Measurements from ENCODE around the gene RABGAP1L.

DNA sequence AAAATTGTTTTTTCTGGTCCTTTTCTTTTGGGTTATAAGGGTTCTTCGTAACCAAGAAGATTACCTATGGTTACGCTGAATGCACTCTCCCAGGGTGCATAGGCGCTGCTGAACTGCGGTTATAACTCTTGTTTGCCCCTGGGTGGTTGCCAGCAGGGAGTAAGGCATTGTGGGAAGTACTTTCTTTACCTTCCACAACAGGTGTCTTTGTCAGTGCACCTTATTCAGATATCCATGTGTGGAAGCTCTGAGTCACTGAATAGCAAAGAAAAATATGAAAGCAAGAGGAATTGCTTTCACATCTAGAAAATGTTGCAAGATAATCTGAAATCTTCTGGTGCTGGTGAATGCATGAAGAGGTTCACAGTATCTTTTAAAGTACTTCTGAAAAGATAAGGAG is 716.0 kb downstream of the RABGAP1L start:
- TF ChIP-seq KLF16 (tag by site-specific recombination; IDR thresholded peaks at IDR 0.05) = no peak
- no peak for TF ChIP-seq ZBTB7A (tag by site-specific recombination; IDR thresholded peaks at IDR 0.05; ENCODE audit: low read depth)
- TF ChIP-seq ZXDB (tag by site-specific recombination; IDR thresholded peaks at IDR 0.05) = no peak
- no peak for TF ChIP-seq ZNF510 (tag by site-specific recombination; IDR thresholded peaks at IDR 0.05; ENCODE audit: insufficient replicate concordance)
- TF ChIP-seq, protein P1, sequence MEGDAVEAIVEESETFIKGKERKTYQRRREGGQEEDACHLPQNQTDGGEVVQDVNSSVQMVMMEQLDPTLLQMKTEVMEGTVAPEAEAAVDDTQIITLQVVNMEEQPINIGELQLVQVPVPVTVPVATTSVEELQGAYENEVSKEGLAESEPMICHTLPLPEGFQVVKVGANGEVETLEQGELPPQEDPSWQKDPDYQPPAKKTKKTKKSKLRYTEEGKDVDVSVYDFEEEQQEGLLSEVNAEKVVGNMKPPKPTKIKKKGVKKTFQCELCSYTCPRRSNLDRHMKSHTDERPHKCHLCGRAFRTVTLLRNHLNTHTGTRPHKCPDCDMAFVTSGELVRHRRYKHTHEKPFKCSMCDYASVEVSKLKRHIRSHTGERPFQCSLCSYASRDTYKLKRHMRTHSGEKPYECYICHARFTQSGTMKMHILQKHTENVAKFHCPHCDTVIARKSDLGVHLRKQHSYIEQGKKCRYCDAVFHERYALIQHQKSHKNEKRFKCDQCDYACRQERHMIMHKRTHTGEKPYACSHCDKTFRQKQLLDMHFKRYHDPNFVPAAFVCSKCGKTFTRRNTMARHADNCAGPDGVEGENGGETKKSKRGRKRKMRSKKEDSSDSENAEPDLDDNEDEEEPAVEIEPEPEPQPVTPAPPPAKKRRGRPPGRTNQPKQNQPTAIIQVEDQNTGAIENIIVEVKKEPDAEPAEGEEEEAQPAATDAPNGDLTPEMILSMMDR (tag by site-specific recombination; IDR thresholded peaks at IDR 0.05) = no peak
- no peak for TF ChIP-seq MYNN (tag by site-specific recombination; IDR thresholded peaks at IDR 0.05; ENCODE audit: borderline replicate concordance)
- no peak for TF ChIP-seq YY1 (tag by site-specific recombination; IDR thresholded peaks at IDR 0.05)

Measured in HEK293 (cell line).